Tibial nerve (tissue), 4 donors: ENCODE data around the gene ERI3. TPM values are rescaled to one million over a fixed set of nuclear protein-coding genes. Genes with fewer than 3 reads are reported as not detected.

ENCODE experiments used
- DNase-seq, 2 donors: peaks; one replicate each; pipeline ENCODE4 v3.0.0-alpha.2; 2019; ENCODE audit warnings: low spot score in 2 of 2
- H3K27ac ChIP-seq, 4 donors: fragments of 200-600 bp; sonication (generic) in 3 of 4; one replicate each; pipeline ENCODE4 v1.5.1; 2017 to 2019; ENCODE audit warnings: mild to moderate bottlenecking in 1 of 4
- H3K27me3 ChIP-seq, 2 donors: fragments of 200-600 bp; sonication (generic) in 1 of 2; one replicate each; pipeline versions ENCODE4 v1.5.1 to v1.6.0; 2017 to 2019
- H3K36me3 ChIP-seq, 3 donors: fragments of 200-600 bp; sonication (generic); one replicate each; pipeline ENCODE4 v1.5.1; 2018 to 2019
- H3K4me1 ChIP-seq, 4 donors: fragments of 200-600 bp; sonication (generic) in 3 of 4; one replicate each; pipeline ENCODE4 v1.5.1; 2017 to 2019
- H3K4me3 ChIP-seq, 4 donors: fragments of 200-600 bp; sonication (generic) in 3 of 4; one replicate each; pipeline ENCODE4 v1.5.1; 2017 to 2019; ENCODE audit warnings: mild to moderate bottlenecking in 1 of 4, moderate library complexity in 1 of 4
- H3K9me3 ChIP-seq, 4 donors: fragments of 200-600 bp; sonication (generic) in 3 of 4; one replicate each; pipeline ENCODE4 v1.5.1; 2017 to 2019
- EP300 ChIP-seq, 2 donors: sonication (generic); formaldehyde crosslinking; IDR thresholded peaks; one replicate each; pipeline ENCODE4 v1.6.1; 2017; ENCODE audit warnings: antibody characterized with exemption in 2 of 2, mild to moderate bottlenecking in 1 of 2
- POLR2A ChIP-seq, 2 donors: fragments of 450-650 bp; IDR thresholded peaks; one replicate each; pipeline ENCODE4 v1.6.1; 2017; ENCODE audit warnings: antibody characterized with exemption in 2 of 2, mild to moderate bottlenecking in 2 of 2, moderate library complexity in 2 of 2
- WGBS, 2 donors: methylation state at CpG; one replicate each; pipeline ENCODE4 v1.1.5; 2018; 5-methylcytosine and 5-hydroxymethylcytosine counted together
- total RNA-seq, 4 donors: library from RNA; depleted of rRNA; stranded (reverse); fragments of >200 nt; gene quantifications; one replicate each; pipeline ENCODE4 v1.1.0, GENCODE V29; 2016
- TF ChIP-seq, protein P1 (sequence below), 5 experiments: fragments of 200-600 bp in 3 of 5; fragments of 450-650 bp in 2 of 5; sonication (generic) in 3 of 5; IDR thresholded peaks; one replicate each; pipeline ENCODE4 v1.5.1; 2016 to 2019; ENCODE audit warnings: antibody characterized with exemption in 5 of 5, mild to moderate bottlenecking in 3 of 5, moderate library complexity in 2 of 5

ERI3 gene
- total RNA-seq, 4 donors from 2014 or later: 60.1 to 82.2 (median 66.5) TPM

DNA sequence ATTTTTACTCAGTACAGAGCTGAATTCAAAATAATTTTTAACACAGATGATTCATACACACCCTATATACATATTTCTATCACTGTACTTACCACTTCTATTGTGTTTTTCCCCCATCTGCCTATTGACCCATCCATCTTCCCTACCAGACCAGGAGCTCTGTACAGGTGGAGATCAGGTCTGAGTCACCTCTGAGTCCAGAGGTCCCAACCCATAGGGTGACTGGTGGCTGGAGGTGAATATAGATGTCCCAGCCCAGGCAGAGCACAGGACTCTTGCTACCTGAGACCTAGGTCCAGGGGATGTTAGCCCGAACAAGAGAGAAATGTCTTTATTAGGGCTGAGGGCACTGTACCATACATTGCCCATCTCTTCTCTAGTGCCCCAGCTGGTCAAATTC is 87.0 kb downstream of the ERI3 start:
- TF ChIP-seq EP300 (IDR thresholded peaks at IDR 0.05) (no peak), POLR2A (IDR thresholded peaks at IDR 0.05) (no peak)
- TF ChIP-seq, protein P1, sequence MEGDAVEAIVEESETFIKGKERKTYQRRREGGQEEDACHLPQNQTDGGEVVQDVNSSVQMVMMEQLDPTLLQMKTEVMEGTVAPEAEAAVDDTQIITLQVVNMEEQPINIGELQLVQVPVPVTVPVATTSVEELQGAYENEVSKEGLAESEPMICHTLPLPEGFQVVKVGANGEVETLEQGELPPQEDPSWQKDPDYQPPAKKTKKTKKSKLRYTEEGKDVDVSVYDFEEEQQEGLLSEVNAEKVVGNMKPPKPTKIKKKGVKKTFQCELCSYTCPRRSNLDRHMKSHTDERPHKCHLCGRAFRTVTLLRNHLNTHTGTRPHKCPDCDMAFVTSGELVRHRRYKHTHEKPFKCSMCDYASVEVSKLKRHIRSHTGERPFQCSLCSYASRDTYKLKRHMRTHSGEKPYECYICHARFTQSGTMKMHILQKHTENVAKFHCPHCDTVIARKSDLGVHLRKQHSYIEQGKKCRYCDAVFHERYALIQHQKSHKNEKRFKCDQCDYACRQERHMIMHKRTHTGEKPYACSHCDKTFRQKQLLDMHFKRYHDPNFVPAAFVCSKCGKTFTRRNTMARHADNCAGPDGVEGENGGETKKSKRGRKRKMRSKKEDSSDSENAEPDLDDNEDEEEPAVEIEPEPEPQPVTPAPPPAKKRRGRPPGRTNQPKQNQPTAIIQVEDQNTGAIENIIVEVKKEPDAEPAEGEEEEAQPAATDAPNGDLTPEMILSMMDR (IDR thresholded peaks at IDR 0.05): no peak
- Histone ChIP-seq H3K4me3 (no peak overlapping the region), H3K9me3 (no peaks in the 10 kb centered on the region), H3K4me1 (peaks cover 0 to 14% (median 0%) of the 10 kb centered on the region in 4 donors), H3K27ac (no peak overlapping the region), H3K36me3 (peaks cover 0 to 7% (median 0%) of the 10 kb centered on the region in 3 donors), H3K27me3 (no peaks in the 10 kb centered on the region)
- WGBS, 2 donors: 96% methylated on average over 1 of the region's 1 CpG
- no peak for DNase-seq

DNA sequence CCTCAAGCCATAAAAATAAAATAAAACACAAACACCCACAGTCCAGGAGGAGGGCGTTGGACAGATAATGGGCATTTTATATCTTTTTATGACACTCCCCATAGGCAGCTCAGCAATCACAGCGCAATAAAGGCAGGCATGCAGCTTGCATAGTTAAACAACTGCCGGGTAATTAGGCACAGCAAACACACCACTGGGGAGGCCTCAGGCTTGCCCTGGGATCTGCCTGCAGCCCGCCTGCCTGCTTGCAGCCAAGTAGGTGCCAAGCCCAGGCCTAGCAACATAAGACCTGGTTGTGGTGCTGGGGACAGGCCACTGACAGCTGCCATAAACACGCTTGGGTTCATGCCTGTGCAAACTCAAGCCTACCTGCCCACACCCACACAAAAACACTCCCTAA is 87.6 kb downstream of the ERI3 start:
- H3K36me3 ChIP-seq: peaks cover 0 to 7% (median 0%) of the 10 kb centered on the region in 3 donors
- DNase-seq: no peak

DNA sequence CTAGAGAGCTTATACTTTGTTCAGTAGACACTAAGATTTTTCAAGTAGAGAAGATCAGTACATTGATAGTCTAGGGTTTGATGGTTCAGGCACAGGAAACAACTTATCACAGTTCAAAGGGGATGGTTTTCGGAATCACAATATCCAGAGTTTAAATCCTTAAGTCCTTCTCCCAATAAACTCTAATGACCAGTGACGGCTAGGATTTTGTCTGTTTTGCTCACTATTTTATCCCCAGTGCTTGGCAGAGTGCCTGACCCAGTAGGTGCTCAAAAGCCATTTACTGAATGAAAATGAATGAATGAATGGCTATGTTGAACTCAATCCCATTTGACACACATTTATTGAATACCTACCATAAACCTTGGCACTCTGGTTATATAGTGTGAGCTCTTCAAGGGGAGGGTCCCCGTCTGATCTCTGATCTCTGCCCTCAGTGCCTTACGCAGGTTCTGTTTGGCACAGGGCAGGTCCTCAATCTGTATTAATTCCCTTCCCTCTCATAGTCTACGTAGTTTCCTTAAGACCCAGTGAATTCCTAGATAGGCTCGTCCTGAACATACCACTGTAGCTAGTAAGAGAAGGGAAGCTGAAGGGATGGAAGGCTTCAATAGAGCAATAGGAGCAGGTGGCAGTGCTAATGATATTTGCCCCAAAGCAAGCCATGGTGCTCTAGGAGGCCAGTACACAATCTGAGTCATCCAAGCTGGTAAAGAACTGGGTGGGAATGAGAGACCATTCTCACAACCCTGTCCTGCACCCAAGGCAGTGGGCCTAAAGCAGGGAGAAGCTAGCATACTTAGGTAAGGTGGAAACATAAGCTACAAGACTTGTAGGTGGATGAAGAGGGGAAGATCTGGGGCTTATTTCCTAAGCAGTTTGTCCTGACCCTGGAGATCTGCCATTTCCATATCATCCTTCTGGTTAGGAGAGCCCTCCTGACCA is 88.4 kb downstream of the ERI3 start:
- H3K27ac ChIP-seq: peak overlapping the region in 1 of 4 donors; percentile 15
- no peaks in the 10 kb centered on the region for H3K9me3 ChIP-seq
- 90 to 94% methylated on average over 6 of the region's 6 CpGs for WGBS, 2 donors
- H3K27me3 ChIP-seq: no peaks in the 10 kb centered on the region
- no peak overlapping the region for H3K4me3 ChIP-seq
- TF ChIP-seq EP300 (IDR thresholded peaks at IDR 0.05) (no peak), POLR2A (IDR thresholded peaks at IDR 0.05) (no peak)
- TF ChIP-seq, protein P1 (IDR thresholded peaks at IDR 0.05): no peak
- H3K36me3 ChIP-seq: peaks cover 0 to 7% (median 0%) of the 10 kb centered on the region in 3 donors
- DNase-seq: no peak
- peaks cover 0 to 26% (median 0%) of the 10 kb centered on the region in 4 donors for H3K4me1 ChIP-seq

More for the DNA sequence above, 87.6 kb downstream of the ERI3 start:
- no peaks in the 10 kb centered on the region for H3K27me3 ChIP-seq
- peaks cover 0 to 20% (median 0%) of the 10 kb centered on the region in 4 donors for H3K4me1 ChIP-seq
- TF ChIP-seq, protein P1 (IDR thresholded peaks at IDR 0.05): no peak
- TF ChIP-seq POLR2A (IDR thresholded peaks at IDR 0.05): no peak
- TF ChIP-seq EP300 (IDR thresholded peaks at IDR 0.05): no peak
- H3K27ac ChIP-seq: no peak overlapping the region
- H3K4me3 ChIP-seq: no peak overlapping the region
- 76 to 80% methylated on average over 5 of the region's 5 CpGs for WGBS, 2 donors
- H3K9me3 ChIP-seq: no peaks in the 10 kb centered on the region

DNA sequence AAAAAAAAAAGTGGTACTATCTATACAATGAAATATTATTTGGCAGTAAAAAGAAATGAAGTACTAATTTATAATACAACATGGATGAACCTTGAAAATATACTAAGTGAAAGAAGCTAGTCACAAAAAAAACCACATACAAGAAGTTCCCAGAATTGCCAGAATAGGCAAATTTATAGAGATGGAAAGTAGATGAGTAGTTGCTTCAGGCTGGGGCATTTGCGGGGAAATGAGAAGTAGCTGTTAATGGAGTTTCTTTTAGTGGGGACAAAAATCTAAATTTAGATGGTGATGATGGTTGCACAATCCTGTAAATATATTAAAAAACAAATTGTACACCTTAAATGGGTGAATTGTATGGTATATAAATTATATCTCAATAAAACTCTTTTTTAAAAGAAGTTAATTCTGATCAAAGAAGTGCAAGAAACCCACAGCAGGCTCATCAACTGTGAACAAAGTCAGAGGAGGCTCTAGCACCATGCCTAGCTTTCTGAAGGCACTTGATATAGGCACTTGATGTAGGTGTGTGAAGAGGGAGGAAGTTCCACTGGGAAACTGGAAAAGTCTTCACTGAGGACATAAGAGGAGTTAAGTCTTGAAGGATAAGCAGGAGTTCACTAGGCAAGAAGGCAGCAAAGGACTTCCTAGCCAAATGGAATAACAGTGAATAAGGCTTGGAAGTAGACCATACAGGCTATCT is 89.2 kb downstream of the ERI3 start:
- 81 to 92% methylated on average over 1 of the region's 1 CpG for WGBS, 2 donors

More for the DNA sequence above, 89.2 kb downstream of the ERI3 start:
- peaks cover 0 to 30% (median 0%) of the 10 kb centered on the region in 4 donors for H3K4me1 ChIP-seq
- peaks cover 0 to 4% (median 0%) of the 10 kb centered on the region in 3 donors for H3K36me3 ChIP-seq
- no peak for DNase-seq
- TF ChIP-seq EP300 (IDR thresholded peaks at IDR 0.05) (no peak), POLR2A (IDR thresholded peaks at IDR 0.05) (no peak)
- TF ChIP-seq, protein P1 (IDR thresholded peaks at IDR 0.05): no peak
- H3K27me3 ChIP-seq: no peaks in the 10 kb centered on the region
- H3K4me3 ChIP-seq: no peak overlapping the region
- no peak overlapping the region for H3K27ac ChIP-seq
- H3K9me3 ChIP-seq: no peaks in the 10 kb centered on the region
